GM21825 (cell line): ENCODE results near the gene KIAA0825.
"Not testable (repeated sequence)": the region's sequence is repeated elsewhere in the genome, so short reads cannot be mapped to it uniquely, and the experiment has no call there.

Experiments used
- ATAC-seq: cut with Tn5 transposase; IDR thresholded peaks from one replicate; pipeline ENCODE4 v1.9.1; 2021; ENCODE audit warnings: mild to moderate bottlenecking, moderate library complexity; ENCODE audit not compliant: unreplicated experiment

KIAA0825 gene

DNA sequence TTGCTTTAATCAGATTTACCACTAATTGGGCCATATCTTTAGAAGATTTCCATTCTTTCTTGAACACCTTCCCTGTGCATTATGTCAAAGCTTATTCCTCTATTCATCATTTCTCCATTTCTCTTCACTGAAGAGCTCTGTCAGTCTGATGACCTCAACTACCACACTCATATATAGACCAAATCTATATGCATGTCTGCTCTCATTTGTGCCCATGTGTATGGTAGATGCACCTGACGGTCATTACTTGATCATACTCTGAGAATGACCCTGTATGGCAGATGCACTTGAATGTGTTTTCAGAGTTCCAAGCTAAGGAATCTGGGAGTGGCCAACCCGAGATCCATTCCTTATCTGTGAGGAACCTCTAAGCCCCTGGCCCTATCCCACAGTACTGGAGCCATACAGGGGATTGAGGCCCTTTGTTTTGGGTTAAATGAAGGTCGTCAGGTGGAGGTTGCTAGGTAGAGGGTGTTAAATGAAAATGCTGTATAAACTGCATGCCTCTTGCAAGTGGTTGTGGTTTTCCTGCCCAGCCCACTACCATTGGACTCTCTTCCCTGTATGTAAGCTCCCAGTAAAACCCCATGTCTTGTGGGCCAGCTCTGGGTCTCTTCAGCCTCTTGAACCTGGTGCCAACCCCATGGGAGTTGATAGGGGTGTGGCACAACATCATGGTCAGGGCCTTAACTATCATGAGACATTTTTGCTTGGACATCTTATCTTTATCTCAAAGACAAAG lies 229.5 kb downstream of the KIAA0825 start:
- no peak for ATAC-seq

DNA sequence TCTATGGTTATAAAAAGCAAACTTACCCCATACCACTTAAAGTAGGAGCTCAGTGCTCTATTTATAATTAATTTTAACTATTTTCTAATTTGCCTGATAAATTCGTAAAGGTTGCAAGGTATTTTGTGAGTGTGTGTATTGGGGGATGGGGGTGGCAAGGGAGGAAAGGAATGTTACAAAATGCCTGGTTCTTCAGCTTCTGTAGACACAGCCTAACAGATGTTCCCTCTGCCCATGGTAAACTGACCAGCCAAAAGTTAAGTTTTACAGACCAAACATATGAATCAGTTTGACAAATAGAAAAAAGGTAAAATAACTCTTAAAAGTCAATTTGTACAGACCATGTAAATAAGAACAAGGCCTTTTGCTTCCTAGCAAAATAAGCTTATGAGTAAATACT lies 232.6 kb downstream of the KIAA0825 start:
- no peak for ATAC-seq

DNA sequence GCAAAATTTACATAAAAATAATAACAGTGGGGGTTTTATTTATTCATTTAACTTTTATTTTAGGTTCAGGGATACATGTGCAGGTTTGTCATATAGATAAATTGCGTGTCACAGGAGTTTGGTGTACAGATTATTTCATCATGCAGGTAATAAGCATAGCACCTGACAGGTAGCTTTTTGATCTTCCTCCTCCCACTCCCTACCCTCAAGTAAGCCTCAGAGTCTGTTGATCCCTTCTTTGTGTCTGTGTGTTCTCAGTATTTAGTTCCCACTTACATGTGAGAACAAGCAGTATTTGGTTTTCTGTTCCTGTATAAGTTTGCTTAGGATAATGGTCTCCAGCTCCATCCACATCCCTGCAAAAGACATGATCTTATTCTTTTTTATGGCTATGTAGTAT lies 240.3 kb downstream of the KIAA0825 start:
- ATAC-seq, result no peak

DNA sequence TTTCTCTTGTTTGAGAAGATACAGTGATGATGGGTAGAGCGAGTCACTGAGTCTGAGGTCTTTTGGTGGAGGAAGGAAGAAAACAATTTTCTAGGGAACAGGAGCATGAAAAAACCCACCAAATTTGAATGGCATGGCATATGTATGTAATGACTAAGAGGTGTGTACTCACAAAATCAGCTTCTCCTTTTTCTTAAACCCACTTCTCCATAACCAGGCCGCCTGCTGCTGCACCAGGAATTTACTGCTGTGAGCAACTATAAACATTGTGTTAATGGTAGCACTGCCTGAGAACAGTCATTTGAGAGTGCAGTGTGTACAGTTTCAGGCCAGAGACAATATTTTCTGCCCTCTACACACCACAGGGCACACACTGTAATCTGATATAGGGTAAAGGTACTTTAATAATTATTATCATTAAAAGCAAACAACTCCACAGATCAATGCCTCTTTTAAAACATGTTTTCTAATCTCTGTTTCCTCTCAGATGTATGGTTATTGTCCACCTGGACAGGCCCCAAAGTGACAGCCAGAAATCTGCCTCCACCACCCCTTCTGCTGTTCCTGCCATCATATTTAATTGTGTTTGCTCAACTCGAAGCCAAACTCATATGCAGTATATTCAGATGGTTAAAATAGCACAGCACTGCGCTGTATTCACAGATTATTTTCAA lies 241.6 kb downstream of the KIAA0825 start:
- no peak for ATAC-seq

DNA sequence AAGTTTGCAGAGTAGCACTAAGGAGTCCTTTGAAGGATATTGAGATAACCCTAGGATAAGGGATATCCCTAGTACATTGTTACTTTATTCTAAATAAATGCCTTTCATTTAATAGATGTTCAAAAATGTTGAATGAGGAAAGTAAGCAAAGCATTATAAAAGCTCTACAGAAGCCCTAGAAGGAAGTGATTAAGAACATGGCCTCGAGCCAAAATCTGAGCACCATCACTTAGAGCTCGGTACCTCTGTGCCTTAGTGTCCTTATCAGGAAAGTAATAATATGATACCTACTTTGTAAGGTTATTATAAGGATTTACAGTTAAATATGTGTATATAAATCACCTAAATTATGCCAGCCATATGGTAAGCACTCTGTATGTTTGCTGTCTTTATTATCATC lies 242.6 kb downstream of the KIAA0825 start:
- ATAC-seq, result no peak

DNA sequence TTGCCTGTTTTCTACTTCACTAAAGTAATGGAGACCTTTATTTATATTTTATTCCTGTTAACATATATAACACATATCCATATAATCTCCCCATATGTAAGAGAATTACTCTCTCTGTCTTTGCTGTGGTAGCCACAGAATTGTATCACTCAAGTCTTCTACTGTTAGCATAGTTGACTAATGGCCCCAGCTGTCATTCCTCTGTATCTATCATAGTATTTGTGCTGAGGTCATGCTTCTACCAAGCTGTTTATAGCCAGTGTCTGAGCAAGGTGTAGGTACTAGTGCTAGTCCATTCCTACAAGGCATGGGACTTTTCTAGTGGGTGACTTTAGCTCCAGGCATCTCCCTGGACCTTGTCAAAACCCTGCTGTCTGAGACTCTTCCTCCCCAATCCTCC lies 244.1 kb downstream of the KIAA0825 start:
- ATAC-seq, result no peak

DNA sequence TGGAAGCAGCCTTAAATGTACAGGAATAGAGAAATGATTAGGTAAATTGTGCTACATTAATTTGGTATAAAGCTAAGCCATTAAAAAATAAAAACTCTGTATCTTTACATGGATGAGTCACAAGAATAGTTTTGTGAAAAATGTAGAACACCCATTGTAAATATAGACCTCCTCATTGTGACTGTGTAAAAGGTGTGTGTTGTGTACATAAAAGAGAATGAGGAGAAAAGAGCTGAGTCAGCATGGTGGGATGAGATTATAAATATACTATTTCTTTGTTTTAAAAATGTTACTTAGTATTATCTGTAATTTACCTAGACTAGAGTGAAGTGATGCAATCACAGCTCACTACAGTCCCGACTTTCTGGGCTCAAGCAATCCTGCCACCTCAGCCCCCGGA lies 250.5 kb downstream of the KIAA0825 start:
- ATAC-seq, result no peak

DNA sequence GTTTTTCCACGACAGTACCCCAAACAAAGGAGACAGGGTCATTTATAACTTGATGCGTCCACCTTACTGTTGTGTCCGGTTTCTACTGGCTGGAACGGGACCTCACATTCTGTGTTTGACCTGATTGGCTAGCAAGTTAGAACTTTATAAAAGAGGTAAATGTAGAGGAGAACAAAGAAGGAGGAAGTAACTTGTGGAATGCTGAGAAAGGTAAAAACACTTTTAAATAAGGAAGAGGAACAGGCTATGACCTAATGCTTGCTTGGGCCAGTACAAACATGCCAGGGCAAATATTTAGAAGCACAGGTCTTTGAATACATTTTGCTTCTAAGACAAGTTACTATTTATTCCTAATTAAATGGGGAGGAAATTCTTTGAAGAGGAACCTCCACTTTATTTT lies 251.6 kb downstream of the KIAA0825 start:
- ATAC-seq, result no peak

DNA sequence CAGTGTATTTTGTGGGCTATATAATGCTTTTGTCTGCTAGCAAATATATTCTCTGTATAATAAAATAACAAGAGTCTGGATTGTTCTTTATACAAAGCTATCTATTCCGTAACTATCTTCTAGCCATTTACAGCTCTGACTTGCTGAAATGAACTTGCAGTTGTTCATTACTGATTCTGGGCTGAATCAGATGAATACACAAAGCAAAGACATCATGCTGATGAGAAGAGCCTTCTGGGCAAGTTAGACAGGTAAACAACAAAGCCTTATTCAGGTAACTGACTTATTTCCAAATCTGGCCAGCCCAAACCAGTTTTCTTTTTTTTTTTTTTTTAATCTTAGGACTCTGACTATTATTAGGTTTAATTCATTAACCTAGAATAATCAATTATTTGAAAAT lies 255.5 kb downstream of the KIAA0825 start:
- no peak for ATAC-seq

DNA sequence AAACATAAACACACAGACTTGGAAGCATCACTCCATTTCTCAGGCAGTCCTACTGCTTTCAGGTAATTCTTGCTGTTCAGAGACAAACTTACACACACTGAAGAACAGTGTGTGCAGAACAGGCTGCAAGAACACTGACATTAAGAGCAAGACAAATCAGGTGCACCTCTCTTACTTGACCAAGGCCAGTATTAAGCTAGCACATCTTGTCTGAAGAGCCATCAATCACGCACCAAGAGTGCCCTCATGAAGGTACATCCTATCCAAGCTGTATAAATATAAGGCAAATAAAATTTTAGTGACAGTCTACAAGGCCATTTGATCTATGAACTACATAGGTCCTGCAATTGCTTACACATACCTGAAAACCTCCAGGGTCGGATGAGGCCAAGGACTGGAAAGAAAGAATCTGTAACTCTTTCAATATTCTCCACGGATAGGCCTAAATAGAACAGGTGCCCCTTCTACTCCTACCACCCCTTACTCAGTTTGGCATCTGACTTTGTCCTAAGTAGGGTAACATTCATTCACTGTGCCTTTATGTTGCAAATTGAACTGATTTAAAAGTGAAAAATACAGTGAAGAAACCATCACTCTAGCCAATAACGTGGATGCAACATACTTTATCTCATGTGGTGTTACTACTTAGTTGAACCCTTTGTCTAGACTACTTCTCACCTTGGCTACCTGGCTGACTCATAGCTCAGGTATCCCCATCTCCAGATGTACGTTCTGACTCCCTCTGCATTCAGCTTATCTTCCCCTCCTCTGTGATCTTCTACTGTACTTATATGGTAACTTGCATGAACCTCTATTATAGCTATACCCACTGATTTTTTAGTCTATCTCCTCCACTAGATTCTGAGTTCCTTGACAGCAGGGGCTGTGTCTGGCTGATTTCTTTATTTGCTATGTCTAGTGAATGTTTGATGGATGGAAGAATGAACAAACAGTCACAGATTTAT lies 256.3 kb downstream of the KIAA0825 start:
- no peak for ATAC-seq

DNA sequence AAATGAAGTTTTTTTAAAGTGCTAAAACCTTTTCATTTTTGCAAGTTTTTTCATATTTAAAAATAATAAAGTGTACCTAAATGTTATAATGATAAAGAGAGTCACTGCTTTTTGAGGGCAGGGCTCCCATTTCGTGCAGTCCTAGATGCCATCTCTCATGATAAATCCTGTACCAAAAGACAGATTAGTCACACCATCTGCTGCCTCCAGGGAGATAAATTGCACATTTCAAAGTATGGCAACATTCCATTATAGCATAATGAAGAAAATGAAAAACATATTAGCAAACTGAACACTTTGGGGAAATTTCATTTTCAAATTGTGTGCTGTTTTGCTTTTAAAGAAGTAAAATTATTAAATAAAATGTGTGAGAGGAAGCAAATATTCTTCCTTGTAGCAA lies 257.2 kb downstream of the KIAA0825 start:
- ATAC-seq, result no peak

DNA sequence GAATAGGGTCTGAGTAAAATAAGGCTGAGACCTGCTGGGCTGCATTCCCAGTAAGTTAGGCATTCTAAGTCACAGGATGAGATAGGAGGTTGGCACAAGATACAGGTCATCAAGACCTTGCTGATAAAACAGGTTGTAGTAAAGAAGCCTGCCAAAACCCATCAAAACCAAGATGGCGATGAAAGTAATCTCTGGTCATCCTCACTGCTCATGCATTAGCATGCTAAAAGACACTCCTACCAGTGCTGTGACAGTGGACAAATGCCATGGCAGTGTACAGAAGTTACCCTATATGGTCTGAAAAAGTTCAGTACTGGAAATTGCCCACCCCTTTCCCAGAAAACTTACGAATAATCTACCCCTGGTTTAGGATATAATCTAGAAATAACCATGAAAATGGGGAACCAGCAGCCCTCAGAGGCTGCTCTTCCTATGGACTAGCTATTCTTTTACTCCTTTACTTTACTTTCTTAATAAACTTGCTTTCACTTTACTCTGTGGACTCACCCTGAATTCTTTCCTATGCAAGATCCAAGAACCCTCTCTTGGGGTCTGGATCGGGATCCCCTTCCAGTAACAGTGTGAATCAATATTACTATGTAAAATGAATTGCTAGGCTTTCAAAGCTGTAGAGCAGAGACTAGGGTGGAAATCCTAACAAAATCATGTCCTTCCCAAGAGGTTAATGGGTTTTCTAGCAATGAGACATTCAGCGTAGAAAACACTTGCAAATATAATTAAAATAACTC lies 257.8 kb downstream of the KIAA0825 start:
- no peak for ATAC-seq

DNA sequence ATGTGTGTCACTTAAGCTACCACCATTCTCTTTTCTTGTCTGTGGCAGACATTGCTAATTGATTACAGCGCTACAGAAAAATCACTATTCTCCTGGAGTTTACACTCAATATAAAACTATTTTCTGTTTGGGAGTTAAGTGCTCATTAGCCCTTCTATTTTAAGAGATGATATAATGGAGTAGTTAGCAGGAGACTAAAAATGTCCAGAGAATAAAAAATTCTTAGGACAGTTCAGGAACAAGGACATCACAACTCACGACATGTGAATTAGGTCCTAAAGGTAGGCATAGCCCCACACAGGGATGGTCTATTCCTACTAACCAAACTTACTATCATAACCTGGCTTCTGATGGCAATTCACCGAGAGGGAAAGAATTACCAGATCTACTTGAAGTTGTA lies 258.5 kb downstream of the KIAA0825 start:
- no peak for ATAC-seq

DNA sequence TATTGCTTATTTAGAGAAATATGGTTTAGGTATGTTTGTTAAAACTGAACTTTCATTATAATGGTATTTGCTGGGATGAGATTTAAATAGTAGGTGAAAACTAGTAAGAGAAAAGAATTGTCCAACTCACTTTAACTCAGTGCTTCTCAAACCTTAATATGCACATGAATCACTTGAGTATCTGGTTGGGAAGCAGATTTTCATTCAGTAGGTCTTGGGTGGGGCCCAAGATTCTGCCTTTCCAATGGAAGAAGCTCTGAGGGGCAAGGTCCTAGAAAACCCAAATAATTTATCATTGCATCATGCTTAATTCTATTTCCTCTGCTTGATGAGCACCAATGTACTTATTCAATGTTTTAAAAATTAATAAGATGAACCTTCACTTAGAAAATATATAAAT lies 262.6 kb downstream of the KIAA0825 start:
- no peak for ATAC-seq

DNA sequence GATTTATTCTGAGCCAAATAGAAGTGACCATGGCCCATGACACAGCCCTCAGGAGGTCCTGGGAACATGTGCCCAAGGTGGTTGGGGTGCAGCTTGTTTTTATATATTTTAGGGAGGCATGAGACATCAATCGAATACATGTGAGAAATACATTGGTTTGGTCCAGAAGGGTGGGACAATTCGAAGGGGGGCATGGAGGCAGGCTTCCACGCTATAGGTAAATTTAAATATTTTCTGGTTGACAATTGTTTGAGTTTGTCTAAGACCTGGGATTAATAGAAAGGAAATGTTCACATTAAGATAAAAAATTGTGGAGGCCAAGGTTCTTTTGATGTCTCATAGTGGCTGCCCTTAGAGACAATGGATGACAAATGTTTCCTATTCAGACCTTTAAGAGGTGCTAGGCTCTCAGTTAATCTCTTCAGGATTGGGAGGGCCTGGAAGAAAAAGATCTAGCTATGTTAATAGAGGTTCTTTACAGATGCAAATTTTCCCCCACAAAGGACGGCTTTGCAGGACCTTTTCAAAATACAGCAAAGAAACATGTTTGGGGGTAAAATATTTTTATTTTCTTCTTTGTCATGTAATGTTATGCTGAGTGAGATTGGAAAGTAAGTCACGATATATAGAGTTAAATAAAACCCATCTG lies 263.4 kb downstream of the KIAA0825 start:
- ATAC-seq, result not testable (repeated sequence)

DNA sequence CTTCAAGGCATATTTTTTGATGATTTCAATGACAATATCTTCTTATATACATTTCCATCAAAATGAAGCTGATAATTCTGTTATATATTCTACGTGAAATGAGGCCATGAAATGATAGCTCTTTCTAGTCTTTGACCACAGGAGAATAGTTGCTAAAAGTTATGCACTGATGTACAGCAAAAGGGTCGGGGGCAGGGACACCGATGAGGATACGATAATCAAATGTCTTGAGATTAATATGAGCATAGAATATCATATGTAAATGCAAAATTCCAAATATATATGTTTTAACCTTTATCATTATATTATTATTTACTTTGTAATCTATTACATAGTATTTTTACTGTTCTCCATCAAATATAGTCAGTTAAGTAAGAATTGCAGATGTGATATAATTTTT lies 264.8 kb downstream of the KIAA0825 start:
- ATAC-seq, result no peak

DNA sequence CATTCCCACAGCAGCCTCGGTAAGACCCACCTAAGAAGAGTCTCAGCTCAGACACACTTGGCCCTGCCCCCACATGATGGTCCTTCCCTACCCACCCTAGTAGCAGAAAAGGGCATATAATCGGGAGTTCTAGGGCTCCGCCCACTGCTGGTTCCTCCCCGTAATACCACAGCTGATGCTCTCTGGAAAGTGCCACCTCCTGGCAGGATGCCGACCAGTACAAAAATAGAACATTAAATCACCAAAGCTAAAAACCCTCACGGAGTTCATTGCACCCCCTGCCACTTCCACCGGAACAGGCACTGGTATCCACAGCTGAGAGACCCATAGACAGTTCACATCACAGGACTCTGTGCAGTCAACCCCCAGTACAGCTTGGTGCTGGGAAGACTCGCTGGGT lies 271.3 kb downstream of the KIAA0825 start:
- ATAC-seq, result no peak

DNA sequence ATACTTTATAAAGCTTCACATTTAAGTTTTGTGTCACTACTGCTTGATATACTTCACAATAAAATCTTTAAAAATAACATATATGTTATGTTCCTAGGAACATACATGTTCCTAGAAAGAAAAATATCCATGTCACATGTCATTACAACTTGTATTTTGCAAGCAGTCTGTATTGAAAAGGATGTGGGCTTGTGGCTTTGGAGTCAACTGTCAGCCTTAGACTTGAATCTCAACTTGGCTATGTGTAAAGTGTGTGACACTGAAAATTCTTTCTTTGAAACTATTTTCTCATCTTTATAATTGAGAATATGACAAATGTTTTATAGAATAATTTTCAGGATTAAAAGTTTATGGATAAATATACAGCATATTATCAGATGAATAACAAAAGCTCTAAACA lies 273.1 kb downstream of the KIAA0825 start:
- ATAC-seq, result no peak

DNA sequence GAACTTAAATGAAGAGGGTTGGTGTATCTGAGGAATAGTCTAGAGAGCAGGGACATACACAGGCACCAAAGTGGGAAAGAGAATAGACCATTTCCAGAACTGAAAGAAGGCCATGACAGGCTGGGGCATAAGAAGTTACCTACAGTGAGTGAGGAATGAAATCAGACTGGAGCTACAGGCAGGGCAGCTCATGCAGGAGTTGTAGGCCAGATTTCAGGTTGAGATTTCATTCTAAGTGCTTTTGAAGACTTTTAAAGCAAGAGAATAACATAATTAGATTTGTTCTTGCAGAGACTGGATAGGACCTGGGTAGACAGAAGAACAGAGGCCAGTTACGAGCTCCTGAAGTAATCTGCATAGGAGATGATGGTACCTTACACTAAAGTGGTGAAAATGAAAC lies 280.8 kb downstream of the KIAA0825 start:
- ATAC-seq, result no peak

DNA sequence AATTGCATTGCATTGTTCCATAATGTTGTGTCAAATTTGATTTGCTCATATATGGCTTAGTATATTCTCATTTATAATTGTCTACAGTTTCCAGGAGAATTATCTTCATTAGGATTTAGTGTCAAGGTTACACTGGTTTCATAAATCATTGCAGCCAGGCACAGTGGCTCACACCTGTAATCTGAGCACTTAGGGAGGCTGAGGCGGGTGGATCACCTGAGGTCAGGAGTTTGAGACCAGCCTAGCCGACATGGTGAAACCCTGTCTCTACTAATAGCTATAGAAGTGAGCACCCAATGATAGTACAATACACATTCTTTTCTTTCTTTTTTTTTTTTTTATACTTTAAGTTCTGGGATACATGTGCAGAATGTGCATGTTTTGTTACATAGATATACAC lies 282.5 kb downstream of the KIAA0825 start:
- ATAC-seq, result no peak
